Mesenteric fat pad (tissue), 1 donor: ENCODE data around the gene CFDP1. TPM values are rescaled to one million over a fixed set of nuclear protein-coding genes. Genes with fewer than 3 reads are reported as not detected.
A peak's percentile ranks its signal among the peaks of the same experiment; 100 is the strongest.

Experiments
- DNase-seq: peaks from one replicate; pipeline ENCODE4 v3.0.0-alpha.2; 2020; ENCODE audit warnings: low spot score
- total RNA-seq: library from RNA; stranded (reverse); fragmentation: NEBNext Ultra II Directional; extraction: Animal tissue kit (Norgen Biotek cat#: 25700); gene quantifications from one replicate; pipeline ENCODE4 v1.2.1, GENCODE V29; 2021
- donor health status: DM: yes; HTN: yes; CAD: no.

CFDP1 gene
- total RNA-seq, 1 donor from 2014 or later = 43.1 TPM

- no peak for DNase-seq
These were observed 181.0 kb downstream of the CFDP1 start for GRCh38 chr16:75252049-75252864.

- DNase-seq = no peak
These were observed 181.8 kb downstream of the CFDP1 start, which contains the start of gene BCAR1 for GRCh38 chr16:75251280-75252048. Gene BCAR1 (minus strand): TSS chr16:75251624. CDS start chr16:75251482, 142 bp downstream.

- no peak for DNase-seq
These were observed 182.5 kb downstream of the CFDP1 start for GRCh38 chr16:75250809-75251279.

- DNase-seq = no peak
These were observed 183.1 kb downstream of the CFDP1 start for GRCh38 chr16:75250089-75250808.

GRCh38 chr16:75249441-75249840, 183.9 kb downstream of the CFDP1 start:
- DNase-seq = no peak

- no peak for DNase-seq
These were observed 184.5 kb downstream of the CFDP1 start for GRCh38 chr16:75248536-75249380.

GRCh38 chr16:75248142-75248535, 185.2 kb downstream of the CFDP1 start:
- DNase-seq = no peak

GRCh38 chr16:75247249-75247648, 186.1 kb downstream of the CFDP1 start:
- DNase-seq = no peak

- no peak for DNase-seq
These were observed 186.6 kb downstream of the CFDP1 start for GRCh38 chr16:75246504-75247205.

- peak; percentile 93 for DNase-seq
These were observed 188.2 kb downstream of the CFDP1 start for GRCh38 chr16:75244844-75245758.

- no peak for DNase-seq
These were observed 189.0 kb downstream of the CFDP1 start for GRCh38 chr16:75244225-75244809.

Other genes starting within 250 kb of the CFDP1 start
- 4.1 TPM for gene CTRB2, start 226.3 kb downstream of the CFDP1 start, total RNA-seq
- gene CTRB1, start 214.5 kb downstream of the CFDP1 start, total RNA-seq = 4.8 TPM
- gene BCAR1, start 181.9 kb downstream of the CFDP1 start, total RNA-seq = 86.5 TPM
- gene TMEM170A, start 31.2 kb upstream of the CFDP1 start, total RNA-seq = 17.3 TPM
- gene CHST6, start 61.9 kb upstream of the CFDP1 start, total RNA-seq = 0.16 TPM
- gene CHST5, start 102.6 kb upstream of the CFDP1 start, total RNA-seq = not detected
- gene TMEM231, start 122.7 kb upstream of the CFDP1 start, total RNA-seq = 7.2 TPM
- gene GABARAPL2, start 132.9 kb upstream of the CFDP1 start, total RNA-seq = 102 TPM
- gene ADAT1, start 189.8 kb upstream of the CFDP1 start, total RNA-seq = 32.6 TPM
- 101 TPM for gene KARS1, start 214.2 kb upstream of the CFDP1 start, total RNA-seq
- gene TERF2IP, start 214.3 kb upstream of the CFDP1 start, total RNA-seq = 46.3 TPM
- gene CPHXL2, start 243.5 kb upstream of the CFDP1 start, total RNA-seq = not detected